Adipose tissue (tissue), 3 donors: ENCODE results near the gene SFXN4. TPM values are rescaled to one million over a fixed set of nuclear protein-coding genes. Genes with fewer than 3 reads are reported as not detected.
"Not testable (repeated sequence)": the region's sequence is repeated elsewhere in the genome, so short reads cannot be mapped to it uniquely, and the experiment has no call there.

Source experiments
- H3K27ac ChIP-seq: one replicate; pipeline ENCODE4 v1.5.1; 2013; ENCODE audit warnings: low read depth, low read length
- WGBS, 3 donors: extraction: QIAGEN DNeasy Blood & Tissue Kit; methylation state at CpG; one replicate each; pipeline ENCODE4 v1.1.7; 2013; 5-methylcytosine and 5-hydroxymethylcytosine counted together
- polyA plus RNA-seq, 3 donors: library from polyadenylated mRNA; stranded (reverse); fragments of 200-250 nt; gene quantifications; one replicate each; pipeline ENCODE4 v1.2.3, GENCODE V29; 2013
- donor health status: healthy with polysubstance abuse.
- donor health status: Bipolar disorder and iron deficiency.
- donor health status: healthy.

The SFXN4 gene
- polyA plus RNA-seq, 3 donors, result 20.7 to 32.7 (median 24.5) TPM

DNA sequence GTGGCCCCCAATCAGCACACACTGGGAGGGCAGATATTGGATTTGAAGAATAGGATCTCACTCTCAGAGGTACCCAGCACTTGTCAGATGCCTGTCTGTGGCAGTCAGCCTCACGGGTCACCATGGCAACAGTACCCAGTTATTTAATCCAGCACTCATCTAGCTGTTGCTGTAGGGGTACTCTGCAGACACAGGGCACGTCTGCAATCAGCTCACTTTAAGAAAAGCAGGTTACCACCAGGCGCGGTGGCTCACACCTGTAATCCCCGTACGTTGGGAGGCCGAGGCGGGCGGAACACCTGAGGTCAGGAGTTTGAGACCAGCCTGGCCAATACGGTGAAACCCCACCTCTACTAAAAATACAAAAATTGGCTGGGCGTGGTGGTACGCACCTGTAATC is 11.9 kb downstream of the SFXN4 start:
- no peak overlapping the region for H3K27ac ChIP-seq
- WGBS, 3 donors, result 95 to 97% (median 96%) methylated on average over 12 of the region's 12 CpGs

- H3K27ac ChIP-seq, result no peak overlapping the region
- WGBS, 3 donors, result 91 to 98% (median 92%) methylated on average over 5 of the region's 5 CpGs
These were observed 12.5 kb downstream of the SFXN4 start for GRCh38 chr10:119153041-119153440.

DNA sequence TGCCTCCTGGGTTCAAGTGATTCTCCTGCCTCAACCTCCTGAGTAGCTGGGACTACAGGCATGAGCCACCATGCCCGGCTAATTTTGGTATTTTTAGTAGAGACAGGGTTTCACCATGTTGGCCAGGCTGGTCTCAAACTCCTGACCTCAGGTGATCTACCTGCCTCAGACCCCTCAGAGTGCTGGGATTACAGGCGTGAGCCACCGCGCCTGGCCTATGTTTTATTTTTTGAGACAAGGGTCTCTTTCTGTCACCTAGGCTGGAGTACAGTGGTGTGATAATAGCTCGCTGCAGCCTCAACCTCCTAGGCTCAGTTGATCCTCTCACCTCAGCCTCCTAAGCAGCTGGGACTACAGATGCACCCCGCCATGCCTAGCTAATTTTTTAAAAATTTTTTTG is 13.9 kb downstream of the SFXN4 start:
- WGBS, 3 donors, result 96 to 98% (median 97%) methylated on average over 6 of the region's 6 CpGs

DNA sequence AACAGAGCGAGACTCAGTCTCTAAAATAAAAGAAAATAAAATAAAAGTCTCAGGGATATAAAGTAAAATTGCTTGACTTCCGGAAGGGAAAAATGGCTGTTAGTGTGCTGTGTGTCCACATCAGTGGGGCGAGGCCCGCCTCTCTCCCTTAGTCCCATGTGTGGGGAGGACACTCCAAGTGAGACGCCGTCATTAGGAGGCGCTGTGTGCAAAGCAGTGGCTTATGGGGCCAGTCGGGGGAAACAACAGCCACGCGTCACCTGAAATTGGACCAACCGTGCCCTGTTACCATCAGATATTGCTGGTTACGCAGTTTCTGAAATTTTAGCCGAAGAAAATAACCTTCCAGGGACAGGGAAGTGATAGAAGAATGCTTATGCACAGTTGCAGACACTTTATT is 15.8 kb downstream of the SFXN4 start:
- WGBS, 3 donors, result 86 to 87% (median 86%) methylated on average over 13 of the region's 13 CpGs

More for the DNA sequence above, 13.9 kb downstream of the SFXN4 start:
- H3K27ac ChIP-seq, result not testable (repeated sequence)

DNA sequence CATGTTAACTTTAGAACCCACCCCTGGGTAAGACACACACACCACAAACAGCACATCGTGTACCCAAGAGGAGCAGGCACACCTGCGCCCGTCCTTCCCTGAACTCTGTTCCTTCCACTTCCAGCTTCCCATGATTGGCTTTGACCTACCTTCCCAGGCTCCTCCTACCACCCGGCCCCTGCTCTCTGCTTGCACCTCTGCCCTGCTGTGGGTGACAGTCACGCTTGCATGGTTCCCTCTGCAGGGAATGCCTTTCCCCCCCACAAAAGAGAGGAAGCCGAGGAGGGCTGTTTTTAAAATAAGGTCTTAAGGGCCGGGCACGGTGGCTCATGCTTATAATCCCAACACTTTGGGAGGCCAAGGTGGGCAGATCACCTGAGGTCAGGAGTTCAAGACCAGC is 16.4 kb downstream of the SFXN4 start:
- H3K27ac ChIP-seq, result no peak overlapping the region
- WGBS, 3 donors, result 94 to 100% (median 96%) methylated on average over 8 of the region's 8 CpGs

More for the DNA sequence above, 15.8 kb downstream of the SFXN4 start:
- H3K27ac ChIP-seq, result no peak overlapping the region

DNA sequence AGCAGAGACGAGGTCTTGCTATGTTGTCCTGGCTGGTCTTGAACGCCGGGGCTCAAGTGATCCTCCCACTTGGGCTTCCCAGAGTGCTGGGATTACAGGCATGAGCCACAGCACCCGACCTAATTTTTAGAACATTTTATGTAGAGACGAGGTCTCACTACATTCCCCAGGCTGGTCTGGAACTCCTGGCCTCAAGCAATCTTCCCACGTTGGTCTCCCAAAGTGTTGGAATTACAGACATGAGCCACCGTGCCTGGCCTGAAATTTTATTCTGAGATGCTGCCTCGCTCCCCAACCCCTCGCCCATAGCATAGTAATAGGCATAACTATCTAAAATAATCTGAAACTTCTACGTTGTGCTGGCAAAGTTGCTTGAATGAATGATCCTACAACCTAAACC is 21.9 kb downstream of the SFXN4 start:
- WGBS, 3 donors, result 82 to 95% (median 93%) methylated on average over 10 of the region's 10 CpGs
- H3K27ac ChIP-seq, result no peak overlapping the region

DNA sequence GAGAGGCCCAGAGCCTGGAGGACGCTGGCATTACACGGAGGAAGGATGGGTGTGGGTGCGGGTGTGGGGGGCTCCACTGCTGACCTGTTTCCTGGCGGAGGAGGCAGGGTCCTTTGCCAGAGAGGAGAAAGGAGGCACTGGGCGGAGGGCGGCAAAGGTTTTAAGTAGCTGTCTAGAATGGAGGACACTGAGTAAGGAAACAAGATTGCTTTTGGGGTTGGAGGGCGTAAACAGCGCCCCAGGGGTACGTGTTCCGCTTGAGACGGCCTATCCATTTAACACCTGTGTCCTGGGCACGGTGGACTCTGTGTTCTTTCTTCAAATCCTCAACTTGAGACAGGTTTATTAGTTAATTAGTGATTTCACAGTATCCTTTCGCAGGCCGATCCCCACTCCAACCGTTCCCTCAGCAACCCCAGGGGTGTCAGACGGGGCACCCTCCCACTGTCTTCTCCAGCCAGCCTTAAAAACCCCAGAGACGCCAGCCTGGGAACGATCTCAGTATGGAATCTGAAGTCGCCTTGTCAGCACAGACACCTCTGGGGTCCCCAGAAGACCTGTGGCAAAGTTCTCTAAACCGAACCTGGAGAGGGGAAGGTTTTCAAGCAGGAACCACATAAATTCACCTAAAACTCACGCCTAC is 24.8 kb downstream of the SFXN4 start:
- no peak overlapping the region for H3K27ac ChIP-seq
- WGBS, 3 donors, result 85 to 89% (median 87%) methylated on average over 20 to 21 of the region's 21 CpGs

GRCh38 chr10:119139464-119140067 is 25.9 kb downstream of the SFXN4 start:
- no peak overlapping the region for H3K27ac ChIP-seq
- 81 to 86% (median 84%) methylated on average over 13 of the region's 13 CpGs for WGBS, 3 donors

- 87 to 94% (median 88%) methylated on average over 16 of the region's 16 CpGs for WGBS, 3 donors
- H3K27ac ChIP-seq, result no peak overlapping the region
These were observed 26.9 kb downstream of the SFXN4 start for GRCh38 chr10:119138346-119139306.

DNA sequence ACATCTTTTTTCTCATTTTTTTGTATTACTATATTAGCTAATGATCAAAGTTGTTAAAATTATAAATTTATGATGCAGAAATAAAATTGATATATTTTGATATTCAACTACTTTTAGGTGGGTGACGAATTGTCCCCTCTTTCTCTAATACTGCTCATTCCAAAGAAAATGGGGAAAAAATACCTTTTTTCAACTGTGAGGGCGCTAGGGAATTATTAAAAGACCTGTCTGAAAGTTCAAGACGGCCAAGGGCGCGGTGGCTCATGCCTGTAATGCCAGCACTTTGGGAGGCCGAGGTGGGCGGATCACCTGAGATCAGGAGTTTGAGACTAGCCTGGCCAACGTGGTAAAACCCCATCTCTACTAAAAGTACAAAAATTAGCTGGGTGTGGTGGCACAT is 27.6 kb downstream of the SFXN4 start:
- WGBS, 3 donors, result 81 to 82% (median 82%) methylated on average over 8 of the region's 8 CpGs
- H3K27ac ChIP-seq, result not testable (repeated sequence)

GRCh38 chr10:119136084-119136483 is 29.4 kb downstream of the SFXN4 start:
- WGBS, 3 donors, result 70 to 90% (median 75%) methylated on average over 7 of the region's 7 CpGs
- H3K27ac ChIP-seq, result no peak overlapping the region

DNA sequence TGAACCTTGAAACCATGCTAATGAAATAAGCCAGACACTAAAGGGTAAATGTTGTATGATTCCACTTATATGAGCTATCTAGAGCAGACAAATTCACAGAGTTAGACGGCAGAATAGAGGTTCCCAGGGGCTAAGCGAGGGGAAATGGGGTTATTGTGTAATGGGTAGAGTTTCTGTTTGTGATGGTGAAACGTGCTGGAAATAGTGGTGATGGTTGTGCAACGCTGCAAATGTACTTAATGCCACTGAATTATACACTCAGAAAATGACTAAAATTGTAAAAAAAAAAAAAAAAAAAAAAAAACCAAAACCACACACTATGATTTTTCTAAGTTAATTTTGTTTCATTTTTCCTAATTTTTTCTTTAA is 30.0 kb downstream of the SFXN4 start:
- 40 to 72% (median 46%) methylated on average over 4 of the region's 4 CpGs for WGBS, 3 donors
- H3K27ac ChIP-seq, result no peak overlapping the region

DNA sequence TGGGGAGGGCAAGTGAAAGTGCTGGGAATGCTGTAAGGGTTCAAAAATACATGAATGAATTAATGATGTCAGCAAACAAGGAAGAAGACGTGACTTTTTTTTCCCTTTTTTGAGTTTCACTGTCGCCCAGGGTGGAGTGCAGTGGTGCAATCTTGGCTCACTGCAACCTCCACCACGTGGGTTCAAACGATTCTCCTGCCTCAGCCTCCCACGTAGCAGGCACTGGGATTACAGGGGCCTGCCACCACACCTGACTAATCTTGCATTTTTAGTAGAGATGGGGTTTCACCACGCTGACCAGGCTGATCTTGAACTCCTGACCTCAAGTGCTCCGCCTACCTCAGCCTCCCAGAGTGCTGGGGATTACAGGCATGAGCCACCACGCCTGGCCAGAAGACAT is 31.6 kb downstream of the SFXN4 start:
- H3K27ac ChIP-seq, result no peak overlapping the region
- WGBS, 3 donors, result 68 to 86% (median 73%) methylated on average over 8 of the region's 8 CpGs

DNA sequence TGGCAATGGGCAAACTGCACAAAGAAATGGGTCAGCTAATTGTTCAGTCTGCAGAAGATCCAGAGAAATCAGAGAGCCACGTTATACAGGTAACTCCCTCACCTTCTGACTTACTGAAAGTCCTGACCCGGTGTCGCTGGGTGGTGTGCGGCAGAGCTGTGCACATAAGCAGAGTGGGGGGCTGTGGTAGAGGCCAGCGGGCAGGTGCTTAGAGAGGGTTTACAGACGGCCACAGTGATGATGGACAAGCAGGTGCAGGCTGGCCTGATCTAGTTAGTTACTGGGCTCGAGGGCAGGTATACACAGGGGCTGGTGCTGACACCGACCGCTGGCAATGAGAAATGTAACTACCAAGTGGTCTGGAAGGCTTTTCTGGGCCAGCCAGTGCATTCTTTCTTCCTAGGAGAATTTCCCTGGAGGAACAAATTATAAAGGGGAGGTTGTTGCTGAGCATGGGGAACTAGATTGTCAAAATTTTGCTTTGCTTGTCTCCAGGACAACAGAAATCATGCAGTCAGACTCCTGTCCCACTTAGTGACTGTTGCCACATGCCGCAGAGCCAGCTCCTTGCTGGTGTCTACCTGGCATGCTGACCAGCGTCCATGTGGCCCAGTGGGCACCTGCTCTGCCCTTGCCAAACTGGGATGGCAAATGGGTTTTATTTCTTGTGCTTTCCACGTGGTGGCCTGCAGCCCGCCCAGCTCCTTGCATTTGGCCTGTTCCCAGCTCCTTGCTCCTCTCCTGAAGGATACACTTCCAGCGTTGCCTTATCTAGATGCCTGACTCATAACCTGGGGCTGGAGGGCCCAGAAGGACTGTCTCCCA is 32.8 kb downstream of the SFXN4 start:
- 79 to 88% (median 82%) methylated on average over 14 of the region's 14 CpGs for WGBS, 3 donors
- peak overlapping the region; percentile 9 for H3K27ac ChIP-seq

GRCh38 chr10:119131512-119132240 is 33.8 kb downstream of the SFXN4 start:
- WGBS, 3 donors, result 23 to 65% (median 30%) methylated on average over 10 of the region's 10 CpGs
- no peak overlapping the region for H3K27ac ChIP-seq

DNA sequence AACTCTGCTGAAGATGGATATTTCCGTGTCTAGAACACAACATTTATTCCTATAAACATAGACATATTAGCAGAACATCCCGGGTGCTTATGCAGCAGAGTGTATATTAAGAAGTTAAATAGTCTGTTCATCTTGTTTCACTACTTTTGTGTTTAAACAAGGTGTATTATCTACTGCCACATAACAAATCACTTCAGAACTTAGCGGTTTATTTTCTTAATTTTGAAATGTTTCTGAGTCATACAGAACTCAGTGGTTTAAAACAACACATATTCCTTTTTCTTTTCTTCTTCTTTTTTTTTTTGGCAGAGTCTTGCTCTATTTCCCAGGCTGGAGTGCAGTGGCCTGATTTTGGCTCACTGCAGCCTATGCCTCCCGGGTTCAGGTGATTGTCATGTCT is 35.8 kb downstream of the SFXN4 start:
- no peak overlapping the region for H3K27ac ChIP-seq
- 89 to 92% (median 91%) methylated on average over 4 of the region's 4 CpGs for WGBS, 3 donors

GRCh38 chr10:119125942-119126341 is 39.6 kb downstream of the SFXN4 start:
- H3K27ac ChIP-seq, result no peak overlapping the region
- WGBS, 3 donors, result 96 to 99% (median 98%) methylated on average over 2 of the region's 2 CpGs

- WGBS, 3 donors, result 74 to 96% (median 92%) methylated on average over 2 of the region's 2 CpGs
- H3K27ac ChIP-seq, result no peak overlapping the region
These were observed 44.6 kb downstream of the SFXN4 start for GRCh38 chr10:119120875-119121274.
